Uterus (tissue), 2 donors: ENCODE measurements around the gene FMN2.

Experiments used
- POLR2A ChIP-seq, 2 donors: fragments of 450-650 bp; IDR thresholded peaks; one replicate each; pipeline ENCODE4 v1.6.1; 2016; ENCODE audit warnings: antibody characterized with exemption in 2 of 2, mild to moderate bottlenecking in 1 of 2, moderate library complexity in 1 of 2
- TF ChIP-seq, protein P1 (sequence below), 4 experiments: fragments of 200-600 bp in 2 of 4; fragments of 450-650 bp in 2 of 4; sonication (generic) in 2 of 4; IDR thresholded peaks; one replicate each; pipeline ENCODE4 v1.5.1; 2016 to 2019; ENCODE audit warnings: antibody characterized with exemption in 4 of 4, mild to moderate bottlenecking in 2 of 4, moderate library complexity in 1 of 4

- no peak for TF ChIP-seq POLR2A (IDR thresholded peaks at IDR 0.05)
- TF ChIP-seq, protein P1, sequence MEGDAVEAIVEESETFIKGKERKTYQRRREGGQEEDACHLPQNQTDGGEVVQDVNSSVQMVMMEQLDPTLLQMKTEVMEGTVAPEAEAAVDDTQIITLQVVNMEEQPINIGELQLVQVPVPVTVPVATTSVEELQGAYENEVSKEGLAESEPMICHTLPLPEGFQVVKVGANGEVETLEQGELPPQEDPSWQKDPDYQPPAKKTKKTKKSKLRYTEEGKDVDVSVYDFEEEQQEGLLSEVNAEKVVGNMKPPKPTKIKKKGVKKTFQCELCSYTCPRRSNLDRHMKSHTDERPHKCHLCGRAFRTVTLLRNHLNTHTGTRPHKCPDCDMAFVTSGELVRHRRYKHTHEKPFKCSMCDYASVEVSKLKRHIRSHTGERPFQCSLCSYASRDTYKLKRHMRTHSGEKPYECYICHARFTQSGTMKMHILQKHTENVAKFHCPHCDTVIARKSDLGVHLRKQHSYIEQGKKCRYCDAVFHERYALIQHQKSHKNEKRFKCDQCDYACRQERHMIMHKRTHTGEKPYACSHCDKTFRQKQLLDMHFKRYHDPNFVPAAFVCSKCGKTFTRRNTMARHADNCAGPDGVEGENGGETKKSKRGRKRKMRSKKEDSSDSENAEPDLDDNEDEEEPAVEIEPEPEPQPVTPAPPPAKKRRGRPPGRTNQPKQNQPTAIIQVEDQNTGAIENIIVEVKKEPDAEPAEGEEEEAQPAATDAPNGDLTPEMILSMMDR (IDR thresholded peaks at IDR 0.05) = no peak
These were observed 2.5 kb downstream of the FMN2 start for GRCh38 chr1:240094041-240094722.
